Adrenal gland (tissue), 12 donors: ENCODE data around the gene SLC25A38. TPM values are rescaled to one million over a fixed set of nuclear protein-coding genes. Genes with fewer than 3 reads are reported as not detected.

ENCODE experiments used
- DNase-seq, 7 donors: peaks; one replicate each; pipeline ENCODE4 v3.0.0-alpha.2; 2019 to 2020
- H3K27ac ChIP-seq, 5 donors: fragments of 200-600 bp; sonication (generic) in 4 of 5; 1 replicate in 3 of 5; 2 replicates in 2 of 5; pipeline versions ENCODE4 v1.5.1 to v1.8.0; 2016 to 2020; ENCODE audit warnings: mild to moderate bottlenecking in 1 of 5
- H3K27me3 ChIP-seq: fragments of 200-600 bp; 2 replicates; pipeline ENCODE4 v1.8.0; 2021
- H3K36me3 ChIP-seq, 2 donors: fragments of 200-600 bp; replicated peaks in 1 of 2; 1 replicate in 1 of 2; 2 replicates in 1 of 2; pipeline versions ENCODE4 v1.5.1 to v1.8.0; 2018 to 2022
- H3K4me1 ChIP-seq, 2 donors: fragments of 200-600 bp; replicated peaks in 1 of 2; 1 replicate in 1 of 2; 2 replicates in 1 of 2; pipeline versions ENCODE4 v1.5.1 to v1.8.0; 2018 to 2021
- H3K4me3 ChIP-seq, 4 donors: fragments of 200-600 bp; sonication (generic) in 3 of 4; one replicate each; pipeline ENCODE4 v1.5.1; 2016 to 2018
- H3K9me3 ChIP-seq, 3 donors: fragments of 200-600 bp; sonication (generic) in 1 of 3; replicated peaks in 1 of 3; 1 replicate in 2 of 3; 2 replicates in 1 of 3; pipeline versions ENCODE4 v1.5.1 to v1.8.0; 2016 to 2021
- CTCF ChIP-seq, 6 experiments: fragments of 450-650 bp in 4 of 6; fragments of 200-600 bp in 2 of 6; sonication (generic) in 1 of 6; IDR thresholded peaks; 1 replicate in 5 of 6; 2 replicates in 1 of 6; pipeline versions ENCODE4 v1.5.1 to v1.8.0; 2016 to 2021; ENCODE audit warnings: antibody characterized with exemption in 6 of 6, mild to moderate bottlenecking in 2 of 6, moderate library complexity in 1 of 6
- POLR2A ChIP-seq, 2 donors: fragments of 450-650 bp; IDR thresholded peaks; one replicate each; pipeline ENCODE4 v1.6.1; 2017; ENCODE audit warnings: antibody characterized with exemption in 2 of 2, mild to moderate bottlenecking in 2 of 2, moderate library complexity in 1 of 2
- WGBS, 4 donors: extraction: QIAGEN DNeasy Blood & Tissue Kit in 2 of 4; methylation state at CpG; one replicate each; pipeline versions ENCODE4 v1.1.5 to v1.1.7; 2013 to 2017; 5-methylcytosine and 5-hydroxymethylcytosine counted together
- intact Hi-C, 2 donors: fragments of 100-400 bp; cut with DNase I; formaldehyde crosslinking; loops; one replicate each; pipeline versions ENCODE4 v1.14.1 to v1.15.0; 2022 to 2023
- polyA plus RNA-seq, 3 donors: library from polyadenylated mRNA; stranded (reverse); fragments of 200-250 nt in 2 of 3; fragments of 350-450 nt in 1 of 3; fragmentation: Illumina TruSeq in 1 of 3; extraction: RNeasy Lipid Tissue Mini Kit (QIAGEN cat#74804) in 1 of 3; gene quantifications; one replicate each; pipeline ENCODE4 v1.2.3, GENCODE V29; 2013 to 2014
- total RNA-seq, 9 donors: library from RNA; depleted of rRNA in 4 of 9; stranded (reverse); fragments of >200 nt in 4 of 9; fragments of 120-200 nt in 1 of 9; fragmentation: NEBNext Ultra II Directional in 1 of 9; extraction: Animal tissue kit (Norgen Biotek cat#: 25700) in 1 of 9; gene quantifications; one replicate each; pipeline versions ENCODE4 v1.1.0 to v1.2.4, GENCODE V29; 2013 to 2023
- donor health status: healthy with polysubstance abuse.
- donor health status: Bipolar disorder and iron deficiency.
- donor health status: DM: yes; HTN: yes; CAD: no.
- donor health status: DM: no; HTN: no; CAD: no.
- donor health status: DM: no; HTN: no; CAD: no.
- donor health status: DM: yes; HTN: yes; CAD: no.

The SLC25A38 gene
- total and polyA plus RNA-seq, 12 donors = 34.2 to 70.6 (median 47.3) TPM

- H3K36me3 ChIP-seq = peaks cover 0 to 38% of the 10 kb centered on the region in 2 donors
- H3K4me1 ChIP-seq = peaks cover 6 to 18% of the 10 kb centered on the region in 2 donors
- H3K27ac ChIP-seq = peak overlapping the region in 1 of 5 donors; percentile 0
- no peak for TF ChIP-seq CTCF (IDR thresholded peaks at IDR 0.05)
- no peak for TF ChIP-seq POLR2A (IDR thresholded peaks at IDR 0.05)
- intact Hi-C loops = no loop called here
- DNase-seq = no peak
- 67 to 74% (median 69%) methylated on average over 6 of the region's 6 CpGs for WGBS, 4 donors
- H3K4me3 ChIP-seq = peak overlapping the region in 1 of 4 donors; percentile 85
- H3K27me3 ChIP-seq = no peaks in the 10 kb centered on the region
- no peaks in the 10 kb centered on the region for H3K9me3 ChIP-seq
Measured at GRCh38 chr3:39407773-39408492, 24.8 kb downstream of the SLC25A38 start.

- DNase-seq = no peak
- no peak for TF ChIP-seq POLR2A (IDR thresholded peaks at IDR 0.05)
- no peak for TF ChIP-seq CTCF (IDR thresholded peaks at IDR 0.05)
- WGBS, 4 donors = 82 to 91% (median 85%) methylated on average over 21 of the region's 21 CpGs
- intact Hi-C loops = no loop called here
- H3K4me3 ChIP-seq = no peak overlapping the region
- peaks cover 6 to 18% of the 10 kb centered on the region in 2 donors for H3K4me1 ChIP-seq
- H3K27ac ChIP-seq = no peak overlapping the region
- peaks cover 0 to 46% of the 10 kb centered on the region in 2 donors for H3K36me3 ChIP-seq
- H3K27me3 ChIP-seq = no peaks in the 10 kb centered on the region
- no peaks in the 10 kb centered on the region for H3K9me3 ChIP-seq
Measured at GRCh38 chr3:39408493-39409372, 25.6 kb downstream of the SLC25A38 start.

GRCh38 chr3:39409514-39410136, 26.5 kb downstream of the SLC25A38 start:
- no peak overlapping the region for H3K4me3 ChIP-seq
- peaks cover 6 to 18% of the 10 kb centered on the region in 2 donors for H3K4me1 ChIP-seq
- 68 to 86% (median 77%) methylated on average over 7 of the region's 7 CpGs for WGBS, 4 donors
- no peak overlapping the region for H3K27ac ChIP-seq
- DNase-seq = no peak
- intact Hi-C loops = no loop called here
- H3K36me3 ChIP-seq = peaks cover 0 to 48% of the 10 kb centered on the region in 2 donors
- H3K9me3 ChIP-seq = no peaks in the 10 kb centered on the region
- H3K27me3 ChIP-seq = no peaks in the 10 kb centered on the region
- TF ChIP-seq CTCF (IDR thresholded peaks at IDR 0.05) = no peak
- no peak for TF ChIP-seq POLR2A (IDR thresholded peaks at IDR 0.05)

GRCh38 chr3:39410893-39411292, 27.7 kb downstream of the SLC25A38 start:
- 96 to 99% (median 98%) methylated on average over 4 to 7 of the region's 7 CpGs for WGBS, 4 donors
- peaks cover 6 to 18% of the 10 kb centered on the region in 2 donors for H3K4me1 ChIP-seq
- intact Hi-C loops = no loop called here

More at GRCh38 chr3:39410893-39411292, 27.7 kb downstream of the SLC25A38 start:
- no peak for DNase-seq
- Histone ChIP-seq H3K4me3 (no peak overlapping the region), H3K27ac (no peak overlapping the region), H3K9me3 (no peaks in the 10 kb centered on the region), H3K27me3 (no peaks in the 10 kb centered on the region), H3K36me3 (peaks cover 0 to 48% of the 10 kb centered on the region in 2 donors)
- TF ChIP-seq CTCF (IDR thresholded peaks at IDR 0.05) (no peak), POLR2A (IDR thresholded peaks at IDR 0.05) (no peak)
